NCI-H2171 treated with DMSO at 0.1 percent for 48 hours (cell line): ENCODE results near the gene CD177.
"Not testable (repeated sequence)": the region's sequence is repeated elsewhere in the genome, so short reads cannot be mapped to it uniquely, and the experiment has no call there.

Experiments used
- DNase-seq: peaks from one replicate; lab custom pipeline; 2025; lab: John Stamatoyannopoulos, UW

Gene CD177

GRCh38 chr19:43380771-43381386, 27.4 kb downstream of the CD177 start:
- no peak for DNase-seq

- not testable (repeated sequence) for DNase-seq
Measured at GRCh38 chr19:43382586-43383216, 29.2 kb downstream of the CD177 start.

GRCh38 chr19:43383254-43383653, 29.8 kb downstream of the CD177 start:
- DNase-seq, result not testable (repeated sequence)

DNA sequence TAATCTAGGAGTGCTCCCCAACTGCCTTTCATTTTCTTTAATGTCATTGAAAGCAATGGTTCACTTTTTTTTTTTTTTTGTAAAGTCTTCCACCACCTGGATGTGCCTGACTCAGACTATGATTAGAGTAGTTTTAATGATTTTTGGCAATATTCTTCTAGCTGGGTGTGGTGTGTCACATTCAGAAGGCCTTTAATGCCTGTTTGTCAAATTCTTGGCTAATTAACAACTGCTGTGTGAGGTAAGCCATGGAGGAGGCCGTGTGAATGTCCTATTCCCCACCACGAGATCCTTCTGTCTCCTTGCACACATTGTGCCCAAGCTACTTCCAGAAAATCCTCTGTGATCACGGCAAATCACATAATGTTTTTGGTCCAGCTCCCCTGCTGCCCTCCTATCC, 30.3 kb downstream of the CD177 start:
- not testable (repeated sequence) for DNase-seq

DNA sequence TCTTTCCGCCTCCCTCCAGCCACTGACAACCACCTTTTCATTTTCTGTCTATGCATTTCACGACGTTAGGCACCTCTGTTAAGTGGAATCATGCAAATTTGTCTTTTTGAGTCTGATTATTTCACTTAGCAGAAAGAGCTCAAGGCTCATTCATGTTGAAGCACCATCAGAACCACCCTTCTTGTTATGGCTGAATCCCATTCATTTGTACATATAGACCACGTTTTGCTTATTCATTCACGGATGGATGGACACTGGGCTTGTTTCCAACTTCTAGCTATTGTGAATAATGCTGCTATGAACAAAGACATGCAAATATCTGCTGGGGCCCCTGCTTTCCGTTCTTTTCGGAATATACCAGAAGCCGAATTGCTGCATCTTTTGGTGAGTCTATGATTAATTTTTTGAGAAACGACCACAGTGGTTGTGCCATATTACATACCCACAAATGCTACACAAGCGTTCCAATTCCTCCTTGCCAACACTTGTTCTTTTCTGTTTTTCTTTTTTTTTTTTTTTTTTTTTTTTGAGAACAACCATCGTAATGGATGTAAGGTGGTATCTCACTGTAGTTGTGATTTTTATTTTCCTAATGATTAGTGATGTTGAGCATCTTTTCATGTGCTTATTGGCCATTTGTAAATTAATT, 37.5 kb downstream of the CD177 start:
- peak; percentile 45 for DNase-seq

- not testable (repeated sequence) for DNase-seq
Measured at GRCh38 chr19:43391552-43391935, 38.1 kb downstream of the CD177 start.

DNA sequence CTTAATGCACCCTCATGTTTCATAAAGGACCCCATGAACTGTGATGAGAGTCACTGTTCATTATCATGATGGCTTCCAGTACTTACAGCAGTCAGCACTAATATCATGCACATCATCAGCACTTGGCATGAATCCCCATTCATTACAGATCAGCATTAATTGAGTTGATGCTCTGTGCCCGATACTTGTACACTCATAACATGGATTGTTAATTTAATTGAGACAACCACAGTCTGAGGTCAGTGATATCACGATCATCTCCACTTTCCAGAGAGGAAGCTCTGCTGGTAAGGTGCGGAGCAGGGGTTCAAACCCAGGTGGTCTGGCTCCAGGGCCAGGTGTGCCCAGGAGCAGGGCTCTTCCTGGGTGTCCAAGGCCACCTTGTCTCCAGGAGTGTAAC, 40.0 kb downstream of the CD177 start:
- not testable (repeated sequence) for DNase-seq

- DNase-seq, result no peak
Measured at GRCh38 chr19:43395561-43395960, 42.1 kb downstream of the CD177 start.

DNA sequence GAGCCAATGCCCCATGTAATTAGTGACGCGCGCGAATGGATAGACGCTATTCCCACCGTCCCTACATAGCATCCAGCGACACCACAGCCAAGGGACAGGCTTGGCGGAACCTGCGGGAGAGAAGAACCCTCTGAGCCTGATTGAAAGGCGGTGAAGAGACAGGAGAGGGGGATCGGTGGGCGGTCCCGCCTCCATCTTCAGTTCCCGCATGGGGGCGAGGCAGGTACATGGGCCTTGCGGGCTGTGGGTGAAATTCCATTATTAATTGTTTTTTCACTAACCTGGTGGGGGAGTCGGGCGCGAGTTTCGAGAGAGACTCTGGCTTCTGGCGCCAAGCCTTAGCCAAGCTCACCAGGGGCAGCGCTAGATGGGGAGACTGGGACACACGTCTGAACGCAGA, 52.8 kb downstream of the CD177 start:
- DNase-seq, result no peak

- no peak for DNase-seq
Measured at GRCh38 chr19:43407416-43408005, 54.0 kb downstream of the CD177 start.

- DNase-seq, result no peak
Measured at GRCh38 chr19:43408043-43408442, 54.6 kb downstream of the CD177 start.

DNA sequence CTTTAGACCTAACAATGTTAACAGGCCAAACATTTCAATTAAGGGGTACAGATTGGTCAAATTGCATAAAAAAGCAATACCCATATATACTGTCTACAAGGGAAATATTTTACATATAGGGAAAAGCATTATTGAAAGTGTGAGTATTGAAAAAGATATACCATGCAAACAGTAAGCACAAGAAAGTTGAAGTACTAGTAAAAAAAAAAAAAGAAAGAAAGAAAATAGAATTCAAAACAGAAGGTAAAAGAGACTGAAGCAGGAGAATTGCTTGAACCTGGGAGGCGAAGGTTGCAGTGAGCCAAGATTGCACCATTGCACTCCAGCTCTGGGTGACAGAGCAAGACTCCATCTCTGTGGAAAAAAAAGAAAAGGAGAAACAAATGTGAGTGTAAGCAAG, 55.9 kb downstream of the CD177 start:
- no peak for DNase-seq

- DNase-seq, result no peak
Measured at GRCh38 chr19:43412441-43412840, 59.0 kb downstream of the CD177 start.
